GM06990 (cell line): ENCODE results near the gene GPC6.
"Not testable (repeated sequence)": the region's sequence is repeated elsewhere in the genome, so short reads cannot be mapped to it uniquely, and the experiment has no call there.

Experiments used
- DNase-seq: peaks from one replicate; pipeline ENCODE4 v3.0.0-alpha.2; 2011; ENCODE audit not compliant: insufficient read length; ENCODE audit errors: extremely low read depth
- H3K27me3 ChIP-seq: replicated peaks from 2 replicates; pipeline ENCODE4 v1.6.0; 2011; ENCODE audit warnings: low read length; ENCODE audit not compliant: control insufficient read depth, insufficient read depth
- H3K36me3 ChIP-seq: 2 replicates; pipeline ENCODE4 v1.5.1; 2011; ENCODE audit warnings: low read length; ENCODE audit not compliant: control insufficient read depth, insufficient read depth
- H3K4me3 ChIP-seq: replicated peaks from 2 replicates; pipeline ENCODE4 v1.5.1; 2011; ENCODE audit warnings: low read depth, mild to moderate bottlenecking, control low read depth, low read length
- TF ChIP-seq, protein P1 (sequence below): IDR thresholded peaks from 2 replicates; pipeline ENCODE4 v1.5.1; 2011; ENCODE audit warnings: low read length, control low read depth, mild to moderate bottlenecking, inconsistent platforms; ENCODE audit not compliant: insufficient read depth, poor library complexity, severe bottlenecking

The GPC6 gene

GRCh38 chr13:93473441-93474270, 247.0 kb downstream of the GPC6 start:
- TF ChIP-seq, protein P1, sequence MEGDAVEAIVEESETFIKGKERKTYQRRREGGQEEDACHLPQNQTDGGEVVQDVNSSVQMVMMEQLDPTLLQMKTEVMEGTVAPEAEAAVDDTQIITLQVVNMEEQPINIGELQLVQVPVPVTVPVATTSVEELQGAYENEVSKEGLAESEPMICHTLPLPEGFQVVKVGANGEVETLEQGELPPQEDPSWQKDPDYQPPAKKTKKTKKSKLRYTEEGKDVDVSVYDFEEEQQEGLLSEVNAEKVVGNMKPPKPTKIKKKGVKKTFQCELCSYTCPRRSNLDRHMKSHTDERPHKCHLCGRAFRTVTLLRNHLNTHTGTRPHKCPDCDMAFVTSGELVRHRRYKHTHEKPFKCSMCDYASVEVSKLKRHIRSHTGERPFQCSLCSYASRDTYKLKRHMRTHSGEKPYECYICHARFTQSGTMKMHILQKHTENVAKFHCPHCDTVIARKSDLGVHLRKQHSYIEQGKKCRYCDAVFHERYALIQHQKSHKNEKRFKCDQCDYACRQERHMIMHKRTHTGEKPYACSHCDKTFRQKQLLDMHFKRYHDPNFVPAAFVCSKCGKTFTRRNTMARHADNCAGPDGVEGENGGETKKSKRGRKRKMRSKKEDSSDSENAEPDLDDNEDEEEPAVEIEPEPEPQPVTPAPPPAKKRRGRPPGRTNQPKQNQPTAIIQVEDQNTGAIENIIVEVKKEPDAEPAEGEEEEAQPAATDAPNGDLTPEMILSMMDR, result no peak
- H3K4me3 ChIP-seq, result no peak overlapping the region
- H3K27me3 ChIP-seq, result no peaks in the 10 kb centered on the region
- DNase-seq, result no peak
- no peaks in the 10 kb centered on the region for H3K36me3 ChIP-seq

- no peak for DNase-seq
- Histone ChIP-seq H3K27me3 (no peaks in the 10 kb centered on the region), H3K36me3 (no peaks in the 10 kb centered on the region), H3K4me3 (no peak overlapping the region)
- TF ChIP-seq, protein P1, result no peak
These were observed 249.6 kb downstream of the GPC6 start for GRCh38 chr13:93476175-93476574.

GRCh38 chr13:93477238-93477637, 250.6 kb downstream of the GPC6 start:
- no peak overlapping the region for H3K4me3 ChIP-seq
- TF ChIP-seq, protein P1, result no peak
- no peaks in the 10 kb centered on the region for H3K36me3 ChIP-seq
- DNase-seq, result no peak
- H3K27me3 ChIP-seq, result no peaks in the 10 kb centered on the region

GRCh38 chr13:93480553-93481106, 254.0 kb downstream of the GPC6 start:
- DNase-seq, result no peak
- no peaks in the 10 kb centered on the region for H3K36me3 ChIP-seq
- no peaks in the 10 kb centered on the region for H3K27me3 ChIP-seq
- TF ChIP-seq, protein P1, result no peak
- H3K4me3 ChIP-seq, result no peak overlapping the region

GRCh38 chr13:93496117-93496516, 269.5 kb downstream of the GPC6 start:
- not testable (repeated sequence) for DNase-seq, H3K27me3 ChIP-seq, H3K36me3 ChIP-seq, H3K4me3 ChIP-seq

- DNase-seq, result no peak
- Histone ChIP-seq H3K27me3 (no peaks in the 10 kb centered on the region), H3K36me3 (no peaks in the 10 kb centered on the region), H3K4me3 (no peak overlapping the region)
- TF ChIP-seq, protein P1, result no peak
These were observed 270.5 kb downstream of the GPC6 start for GRCh38 chr13:93496985-93497673.
